Measurements from ENCODE around the gene PRKAR1B.

PRKAR1B gene

DNA sequence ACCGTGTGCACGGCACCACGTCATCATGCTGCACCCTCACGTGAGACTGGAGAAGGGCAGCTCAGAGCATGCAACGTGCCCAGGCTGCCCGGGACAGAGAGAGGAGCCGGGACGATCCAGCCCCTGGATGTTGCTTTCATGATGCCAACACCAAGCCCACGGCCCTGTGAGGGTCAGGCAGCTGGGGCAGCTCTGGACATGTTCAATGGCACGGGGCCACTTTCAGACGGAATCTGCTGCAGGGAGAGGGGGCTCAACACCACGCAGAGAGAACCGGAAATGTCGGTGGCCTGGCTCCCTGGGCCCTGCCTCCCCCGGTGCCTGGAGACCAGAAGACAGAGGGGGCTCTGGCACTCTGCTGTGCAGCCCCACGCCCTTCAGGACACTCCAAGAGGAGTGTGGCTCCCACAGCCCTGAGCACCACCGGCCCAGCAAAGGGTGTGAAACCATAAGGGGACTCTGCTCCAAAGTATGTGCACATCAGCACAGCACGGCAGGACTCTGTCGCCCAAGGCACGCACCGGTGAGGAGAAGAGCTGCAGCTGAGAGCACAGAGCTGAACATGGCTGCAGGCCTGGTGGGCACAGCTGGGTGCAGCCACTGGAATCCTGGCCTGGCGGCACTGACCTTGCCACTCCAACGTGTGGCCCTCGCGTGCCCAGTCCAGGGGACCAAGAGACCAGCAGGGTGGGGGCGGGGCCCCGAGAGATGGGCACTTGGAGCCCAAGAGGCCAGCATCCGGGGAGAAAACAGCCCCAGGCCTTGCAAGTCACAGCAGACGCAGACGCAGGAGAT lies 137.1 kb downstream of the PRKAR1B start:
- no peak for DNase-seq (ENCODE audit: low spot score)

DNA sequence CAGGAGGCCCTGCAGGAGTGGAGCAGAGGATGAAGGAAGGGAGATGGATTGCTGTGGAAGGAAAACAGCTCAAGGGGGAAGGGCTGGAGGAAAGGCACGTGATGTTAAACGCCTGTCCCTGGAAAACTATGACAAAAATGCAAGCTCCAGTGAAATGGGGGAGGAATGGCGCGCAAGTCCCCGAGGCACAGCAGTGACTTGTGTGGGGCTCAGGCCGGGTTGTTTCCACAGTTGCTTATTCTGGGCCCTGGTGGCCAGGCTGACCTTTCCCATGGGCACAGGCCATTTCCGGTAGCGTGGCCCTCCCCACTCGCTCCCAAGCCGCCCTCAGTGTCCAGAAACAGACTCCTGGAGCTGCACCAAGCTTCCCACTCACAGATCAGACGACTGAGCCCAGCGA lies 139.3 kb downstream of the PRKAR1B start:
- no peak for DNase-seq (ENCODE audit: low spot score)

DNA sequence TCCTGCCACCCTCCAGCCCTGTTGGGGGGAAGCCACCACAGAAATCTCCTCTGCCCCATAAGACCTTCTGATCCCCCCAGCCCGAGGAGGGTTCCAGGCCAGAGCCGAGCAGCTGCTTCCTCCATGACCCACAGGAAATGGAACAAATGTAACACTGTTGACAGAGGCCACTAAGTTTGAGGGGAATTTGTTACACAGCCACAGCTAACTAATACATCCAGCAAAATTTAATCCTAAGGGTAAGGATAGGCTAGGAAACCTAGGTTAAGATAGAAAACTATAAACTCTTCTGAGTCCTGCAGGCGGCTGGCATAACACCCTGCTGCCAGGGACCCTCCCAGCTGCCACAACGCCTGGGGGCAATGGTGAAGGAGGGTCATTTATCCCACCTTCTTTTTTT lies 140.6 kb downstream of the PRKAR1B start:
- no peak for DNase-seq (ENCODE audit: low spot score)

DNA sequence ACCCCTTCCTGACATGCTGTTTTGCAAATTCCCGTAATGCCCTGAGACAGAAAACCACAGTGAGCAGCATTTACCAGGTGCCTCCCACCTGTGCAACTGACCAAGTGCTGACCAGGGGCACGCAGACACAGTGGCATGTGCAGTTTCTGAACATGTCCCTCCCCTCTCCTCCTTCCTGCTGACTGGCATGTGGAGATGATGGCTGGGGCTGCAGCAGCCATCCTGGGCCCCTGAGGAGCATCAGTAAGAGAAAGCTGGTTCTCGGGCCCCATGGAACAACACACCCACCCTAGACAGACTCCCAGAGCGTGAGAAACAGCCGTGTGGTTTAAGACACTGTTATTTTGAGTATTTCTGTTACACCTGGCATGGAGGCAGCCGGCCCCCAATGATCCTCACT lies 141.2 kb downstream of the PRKAR1B start:
- DNase-seq (ENCODE audit: low spot score): no peak

DNA sequence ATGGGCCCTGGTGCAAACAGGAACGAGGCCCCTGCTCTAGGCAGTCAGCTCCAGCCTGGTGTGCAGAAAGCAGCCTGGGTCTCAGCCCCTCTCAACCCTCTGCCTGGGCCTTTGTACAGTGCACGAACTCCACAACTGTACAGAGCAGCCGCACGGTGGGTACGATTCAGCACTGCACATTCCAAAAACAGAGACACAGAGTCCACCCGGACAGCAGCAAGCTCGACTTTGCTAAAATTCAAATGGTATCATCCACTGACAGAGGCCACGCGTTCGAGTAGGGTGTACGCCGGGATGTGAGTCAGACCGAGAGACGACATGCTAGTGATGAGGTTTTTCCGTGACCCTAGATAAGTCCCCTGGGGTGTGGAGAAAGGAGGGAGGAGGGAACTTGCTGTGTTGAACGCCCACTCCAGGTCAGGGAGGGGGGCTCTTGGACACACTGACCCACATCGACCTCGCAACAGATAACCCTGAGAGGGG lies 141.8 kb downstream of the PRKAR1B start:
- DNase-seq (ENCODE audit: low spot score): no peak

DNA sequence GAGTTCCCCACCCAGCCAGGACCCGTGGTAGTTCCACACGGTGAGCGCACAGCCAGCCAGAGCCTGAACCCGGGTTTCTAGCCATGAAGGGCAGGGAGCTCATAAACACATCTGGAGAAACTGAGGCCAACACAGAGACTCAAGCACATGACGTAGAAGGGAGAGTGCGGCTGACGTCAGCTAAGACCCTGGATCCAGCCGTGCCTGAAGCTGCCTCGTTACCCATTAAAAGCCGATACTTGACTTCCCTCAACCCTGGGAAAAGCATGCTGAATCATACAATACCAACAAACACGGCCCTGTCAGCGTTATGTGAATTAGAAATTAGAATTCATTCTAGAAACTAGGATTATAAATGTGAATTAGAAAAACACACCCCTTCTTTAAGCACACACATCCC lies 142.3 kb downstream of the PRKAR1B start:
- no peak for DNase-seq (ENCODE audit: low spot score)

DNA sequence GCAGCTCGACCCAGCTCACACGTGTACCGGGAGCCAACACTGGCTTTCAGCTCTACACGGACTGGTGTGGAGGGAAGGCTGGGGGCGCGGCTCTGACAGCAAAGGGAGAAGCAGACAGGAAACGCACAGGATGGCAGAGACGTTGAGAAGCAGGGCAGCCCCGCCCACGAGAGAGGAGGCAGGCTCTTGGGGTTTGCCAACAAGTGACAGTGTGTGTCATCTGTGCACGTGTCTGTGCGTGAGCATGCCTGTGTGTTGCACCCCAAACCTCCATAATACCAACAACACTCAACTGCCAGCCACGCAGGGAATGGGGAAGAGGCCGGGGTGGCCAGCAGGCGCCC lies 143.0 kb downstream of the PRKAR1B start:
- no peak for DNase-seq (ENCODE audit: low spot score)

DNA sequence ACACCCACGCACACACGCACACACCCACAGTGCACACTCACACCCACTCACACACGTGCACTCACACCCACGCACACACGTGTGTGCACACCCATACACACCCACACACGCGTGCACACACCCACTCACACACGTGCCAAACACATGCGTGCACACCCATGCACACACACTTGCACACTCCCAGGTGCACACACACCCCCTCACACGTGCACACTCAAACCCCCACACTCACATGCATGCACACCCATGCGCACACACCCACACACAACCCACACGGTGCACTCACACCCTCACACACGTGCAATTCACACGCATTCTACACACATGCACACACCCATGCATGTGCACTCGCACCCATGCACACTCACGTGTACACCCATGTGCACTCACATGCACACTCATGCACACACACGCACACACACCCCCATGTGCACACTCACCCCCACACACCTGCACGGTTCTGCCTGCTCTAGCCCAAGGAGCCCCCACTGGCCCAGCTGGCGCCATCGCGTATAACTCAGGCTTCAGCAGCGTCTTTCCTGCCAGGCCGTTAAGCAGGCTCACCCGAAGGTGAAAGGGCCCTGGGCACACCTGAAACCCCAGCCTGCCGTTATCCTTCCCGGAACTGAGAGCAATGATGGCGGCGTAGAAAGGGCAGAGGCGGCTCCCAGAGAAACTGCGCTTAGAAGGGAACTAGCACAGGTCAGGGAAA lies 143.5 kb downstream of the PRKAR1B start:
- no peak for DNase-seq (ENCODE audit: low spot score)

DNA sequence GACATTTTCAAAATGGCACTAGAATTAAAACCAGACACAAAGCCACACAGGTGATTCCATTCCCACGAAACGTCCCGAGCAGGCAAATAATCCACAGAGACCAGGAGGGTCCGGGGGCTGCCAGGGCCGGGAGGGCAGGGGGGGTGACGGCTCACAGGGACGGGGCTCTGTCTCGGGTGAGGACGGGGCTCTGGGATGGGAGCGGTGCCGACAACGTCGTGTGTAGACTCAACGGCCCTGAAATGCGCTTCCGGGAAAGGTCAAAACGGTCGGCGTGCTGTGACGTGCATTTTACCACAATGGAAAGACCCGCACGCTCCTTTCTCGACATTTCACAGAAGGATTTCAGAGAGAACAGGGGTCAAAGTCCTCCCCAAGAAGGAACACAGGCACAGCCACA lies 144.2 kb downstream of the PRKAR1B start:
- DNase-seq (ENCODE audit: low spot score): no peak

DNA sequence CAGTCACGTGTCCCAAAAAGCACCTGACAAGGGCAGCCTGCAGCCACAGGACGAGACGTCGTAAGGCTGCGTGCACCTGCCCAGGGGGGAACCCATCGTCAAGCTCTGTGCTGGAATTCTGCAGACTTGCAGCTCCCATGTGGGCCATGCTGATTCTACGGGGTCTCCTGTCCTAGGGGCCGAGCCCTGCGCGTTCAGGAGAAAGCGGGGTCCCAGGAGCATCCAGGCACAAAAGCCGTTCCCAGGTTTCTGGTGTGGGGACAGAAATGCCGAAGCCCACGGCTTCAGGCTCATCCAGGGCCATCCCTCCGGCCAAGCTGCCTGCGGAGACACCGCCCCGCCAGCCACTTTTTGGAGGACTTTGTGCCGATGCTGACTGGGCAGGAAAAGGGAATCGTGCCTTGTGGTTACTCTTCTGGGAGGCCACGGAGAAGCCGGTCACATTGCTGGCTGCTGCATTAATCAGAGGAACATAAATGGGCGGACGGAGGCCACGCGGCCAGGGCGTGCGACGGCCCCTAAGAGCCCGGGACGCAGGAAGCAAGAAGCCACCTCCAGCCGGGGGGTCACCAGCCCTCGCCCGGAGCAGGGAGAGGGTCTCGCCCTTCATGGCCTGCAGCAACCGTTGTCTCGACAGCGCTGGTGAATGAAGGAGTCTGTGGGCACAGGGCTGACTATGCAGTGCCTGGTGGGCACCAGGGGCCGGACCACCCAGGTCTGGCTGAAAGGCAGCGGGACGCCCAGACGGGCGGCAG lies 144.8 kb downstream of the PRKAR1B start:
- no peak for DNase-seq (ENCODE audit: low spot score)

DNA sequence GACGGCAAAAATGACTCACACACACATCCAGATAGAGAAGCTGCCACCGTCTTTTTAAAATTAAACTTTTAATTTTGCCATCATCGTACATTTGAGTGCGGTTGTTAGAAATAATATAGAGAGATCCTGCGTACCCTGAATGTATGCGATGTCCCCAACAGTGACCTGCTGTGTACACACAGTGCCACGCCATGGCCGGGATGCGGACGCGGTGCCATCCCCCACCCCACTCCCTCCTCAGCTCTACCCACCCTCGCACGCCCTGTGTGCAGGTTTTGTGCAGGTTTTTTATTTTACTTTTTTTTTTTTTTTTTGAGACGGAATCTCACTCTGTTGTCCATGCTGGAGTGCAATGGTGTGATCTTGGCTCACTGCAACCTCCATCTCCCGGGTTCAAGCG lies 148.7 kb downstream of the PRKAR1B start:
- DNase-seq (ENCODE audit: low spot score): no peak

DNA sequence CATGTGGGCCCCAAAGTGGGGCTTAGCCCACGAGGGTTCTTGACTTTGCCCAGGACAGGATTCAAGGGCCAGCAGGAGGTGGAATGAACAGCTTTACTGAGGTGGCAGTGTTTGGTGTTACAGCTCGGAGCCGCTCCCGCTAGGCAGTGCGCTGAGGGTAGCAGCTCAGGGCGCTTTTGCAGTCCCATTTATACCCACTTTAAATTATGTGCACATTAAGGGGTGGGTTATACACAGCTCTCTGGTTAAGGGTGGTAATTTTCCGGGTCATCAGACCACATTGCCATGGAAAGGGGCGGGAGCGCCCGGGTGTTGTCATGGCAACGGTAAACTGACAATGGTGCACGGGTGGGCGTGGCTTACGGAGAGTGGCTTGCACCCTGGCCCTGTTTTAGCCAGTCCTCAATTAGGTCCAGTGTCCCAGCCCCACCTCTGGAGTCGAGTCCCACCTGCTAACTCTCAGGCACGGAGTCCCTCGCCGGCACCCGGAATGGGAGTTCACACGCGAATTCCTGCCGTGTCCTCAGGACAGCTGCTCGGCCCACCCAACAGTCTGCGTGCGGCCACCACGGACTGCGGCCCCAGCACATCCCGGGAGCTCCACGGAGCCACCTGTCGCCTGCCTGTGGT lies 149.2 kb downstream of the PRKAR1B start:
- no peak for DNase-seq (ENCODE audit: low spot score)

DNA sequence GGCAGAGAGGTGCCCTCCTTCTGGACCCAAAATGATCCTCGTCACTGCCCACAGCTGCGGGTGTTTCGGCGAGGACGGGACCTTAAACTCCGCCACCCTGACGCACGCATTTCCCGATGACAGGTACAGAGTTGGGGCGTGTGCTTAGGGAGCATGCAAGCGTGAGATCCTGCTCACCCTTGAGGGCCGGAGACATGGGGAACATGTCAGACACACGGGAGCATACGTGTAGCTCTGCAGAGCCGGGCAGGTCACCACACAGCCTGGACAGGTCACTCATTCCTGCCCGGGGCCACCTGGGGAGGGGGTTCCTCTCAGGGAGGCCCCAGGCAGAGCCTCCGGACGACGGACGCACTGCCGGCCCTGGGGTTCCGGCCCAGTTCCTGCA lies 149.8 kb downstream of the PRKAR1B start:
- no peak for DNase-seq (ENCODE audit: low spot score)

DNA sequence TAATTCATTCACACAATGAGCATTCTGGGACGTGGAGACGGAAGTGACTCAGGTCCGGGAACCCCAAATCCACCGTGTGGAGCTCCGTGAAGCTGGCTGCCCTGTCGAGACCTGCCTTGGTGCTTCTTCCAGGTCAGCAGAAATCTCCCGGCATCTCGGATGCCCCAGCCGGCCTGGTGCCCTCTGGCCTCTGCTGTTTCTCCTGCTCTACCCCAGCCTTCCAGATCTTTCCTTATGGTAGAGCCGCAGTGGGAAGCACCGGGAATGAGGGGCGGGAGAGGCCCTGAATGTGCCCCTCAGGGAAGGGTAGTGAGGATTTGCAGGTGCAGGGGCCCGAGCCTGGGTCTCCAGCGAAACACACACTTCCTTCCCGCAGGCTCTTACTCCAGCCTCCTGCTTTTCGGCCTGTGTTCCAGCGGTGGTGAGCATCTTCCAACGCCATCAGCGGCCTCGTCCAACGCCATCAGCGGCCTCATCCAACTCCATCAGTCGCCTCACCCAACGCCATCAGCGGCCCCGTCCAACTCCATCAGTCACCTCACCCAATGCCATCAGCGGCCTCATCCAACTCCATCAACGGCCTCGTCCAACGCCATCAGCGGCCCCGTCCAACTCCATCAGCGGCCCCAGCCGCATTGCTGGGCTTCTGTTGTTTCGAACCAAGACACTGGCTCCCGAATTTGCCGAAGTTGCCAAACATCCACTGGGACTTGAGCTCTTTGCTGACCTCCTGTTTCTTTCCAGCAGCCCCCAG lies 150.4 kb downstream of the PRKAR1B start:
- DNase-seq (ENCODE audit: low spot score): no peak

DNA sequence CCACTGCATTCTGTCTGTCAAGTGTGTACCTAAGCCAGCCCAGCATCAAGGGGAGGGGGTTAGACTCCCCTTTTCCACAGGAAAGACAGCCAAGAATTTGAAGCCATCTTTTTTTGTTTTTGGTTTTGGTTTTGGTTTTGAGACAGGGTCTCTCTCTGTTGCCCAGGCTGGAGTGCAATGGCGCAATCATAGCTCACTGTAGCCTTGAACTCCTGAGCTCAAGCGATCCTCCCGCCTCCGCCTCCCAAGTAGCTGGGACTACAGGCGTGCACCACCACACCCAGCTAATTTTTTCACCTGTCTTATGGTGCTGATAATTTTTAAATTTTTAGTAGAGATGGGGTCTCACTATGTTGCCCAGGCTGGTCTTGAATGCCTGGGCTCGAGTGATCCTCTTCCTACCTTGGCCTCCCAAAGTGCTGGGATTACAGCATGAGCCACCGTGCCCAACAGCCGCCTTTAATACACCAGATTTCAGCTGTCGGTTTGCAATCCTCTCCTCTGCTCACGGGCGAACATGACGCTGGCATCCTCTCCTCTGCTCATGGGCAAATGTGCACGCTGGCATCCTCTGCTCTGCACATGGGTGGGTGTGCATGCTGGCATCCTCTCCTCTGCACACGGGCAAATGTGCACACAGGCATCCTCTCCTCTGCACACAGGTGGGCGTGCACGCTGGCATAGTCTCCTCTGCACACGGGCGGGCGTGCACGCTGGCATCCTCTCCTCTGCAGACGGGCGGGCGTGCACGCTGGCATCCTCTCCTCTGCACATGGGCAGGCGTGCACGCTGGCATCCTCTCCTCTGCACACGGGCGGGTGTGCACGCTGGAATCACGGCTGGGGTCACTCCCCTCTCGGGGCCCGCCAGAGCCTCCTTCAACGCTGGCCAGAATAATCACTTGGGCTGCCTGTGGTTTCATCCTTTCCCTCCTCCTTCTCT lies 151.4 kb downstream of the PRKAR1B start:
- DNase-seq (ENCODE audit: low spot score): no peak

DNA sequence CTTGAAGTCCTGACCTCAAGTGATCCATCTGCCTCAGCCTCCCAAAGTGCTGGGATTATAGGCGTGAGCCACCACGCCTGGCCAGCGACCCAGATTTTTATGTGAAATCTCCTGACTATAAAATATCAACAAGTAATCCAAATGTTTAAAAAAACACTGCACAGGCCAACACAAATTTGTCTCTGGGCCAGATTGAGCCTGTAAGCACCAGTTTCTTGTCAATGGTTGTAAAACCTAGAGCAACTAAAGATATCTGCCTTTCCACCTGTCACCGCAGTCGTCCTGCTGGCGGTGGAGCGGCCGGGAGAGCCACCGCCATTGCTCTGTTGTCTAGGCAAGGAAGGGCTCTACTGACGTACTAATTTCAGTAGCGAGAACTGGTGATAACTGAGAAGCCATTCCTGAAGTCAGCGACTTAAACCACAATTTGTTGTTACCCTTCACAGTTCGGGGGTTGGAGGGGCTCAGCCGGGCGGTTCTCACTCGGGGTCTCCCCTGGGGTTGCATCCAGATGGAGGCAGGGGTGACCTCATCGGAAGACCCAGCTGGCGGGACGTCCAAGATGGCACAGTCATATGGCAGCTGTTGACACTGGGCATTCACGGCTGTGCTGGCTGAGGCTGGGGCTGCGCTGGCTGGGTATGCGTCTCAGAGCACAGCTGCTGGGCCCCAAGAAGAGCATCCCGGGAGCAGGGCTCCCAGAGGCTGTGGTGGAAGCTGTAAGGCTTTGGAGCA lies 152.3 kb downstream of the PRKAR1B start:
- DNase-seq (ENCODE audit: low spot score): no peak

DNA sequence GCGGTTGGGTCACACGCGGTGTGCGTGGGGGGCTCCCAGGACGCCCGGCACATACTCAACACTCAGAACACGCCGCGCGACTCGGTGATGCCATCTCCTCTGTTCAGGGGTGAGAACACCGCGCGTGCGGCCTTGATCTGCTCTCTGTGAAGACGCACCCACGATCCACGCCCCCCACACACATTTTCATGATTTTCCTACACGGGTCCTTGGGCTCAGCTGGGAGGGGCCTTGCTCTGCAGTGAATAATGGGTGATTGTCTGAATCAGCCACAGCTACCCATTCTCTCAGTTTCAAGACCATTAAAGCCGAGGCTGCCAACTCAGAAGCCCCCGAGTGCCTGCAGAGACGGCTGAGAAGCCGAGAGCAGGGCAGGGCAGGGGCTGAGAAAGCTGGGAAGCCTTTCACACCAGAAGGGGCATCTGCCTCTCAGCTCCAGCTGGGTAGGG lies 153.1 kb downstream of the PRKAR1B start:
- no peak for DNase-seq (ENCODE audit: low spot score)

DNA sequence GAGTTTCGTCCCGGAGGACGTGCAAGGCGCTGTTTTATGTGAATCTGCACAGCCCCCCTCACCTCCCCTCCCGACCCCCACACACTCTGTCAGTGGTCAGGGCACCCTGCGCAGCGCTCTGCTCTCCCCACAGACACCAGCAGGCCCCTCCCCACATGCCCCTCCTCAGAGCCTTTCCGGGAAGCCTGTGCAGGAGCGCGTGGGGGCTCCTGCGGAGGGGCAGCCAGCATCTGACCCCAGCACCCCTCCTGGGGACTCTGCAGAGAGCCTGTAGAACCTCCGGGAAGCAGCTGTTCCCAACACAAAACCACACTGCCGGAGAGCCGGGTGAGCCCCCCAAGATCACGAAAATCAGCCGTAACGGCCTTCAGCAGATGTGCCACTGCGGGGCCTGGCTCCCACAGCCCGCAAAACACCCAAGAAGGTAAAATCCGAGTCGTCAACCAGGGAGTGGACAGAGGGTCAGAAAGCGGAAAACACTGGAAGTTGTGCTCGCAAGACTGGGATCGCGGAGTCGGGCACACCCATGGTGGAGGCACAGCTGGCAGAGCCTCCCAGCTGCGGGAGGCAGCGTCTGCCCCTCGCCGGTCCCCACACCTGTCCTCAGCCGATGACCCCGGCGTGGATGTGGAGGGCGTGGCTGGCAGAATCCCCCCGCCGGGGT lies 153.7 kb downstream of the PRKAR1B start:
- no peak for DNase-seq (ENCODE audit: low spot score)

Data from SK-N-DZ (cell line).